Measurements from ENCODE around the gene QTRT2. TPM values are rescaled to one million over a fixed set of nuclear protein-coding genes. Genes with fewer than 3 reads are reported as not detected.

The QTRT2 gene
- total RNA-seq, 1 donor: 22.9 TPM

- TF ChIP-seq, protein P1, sequence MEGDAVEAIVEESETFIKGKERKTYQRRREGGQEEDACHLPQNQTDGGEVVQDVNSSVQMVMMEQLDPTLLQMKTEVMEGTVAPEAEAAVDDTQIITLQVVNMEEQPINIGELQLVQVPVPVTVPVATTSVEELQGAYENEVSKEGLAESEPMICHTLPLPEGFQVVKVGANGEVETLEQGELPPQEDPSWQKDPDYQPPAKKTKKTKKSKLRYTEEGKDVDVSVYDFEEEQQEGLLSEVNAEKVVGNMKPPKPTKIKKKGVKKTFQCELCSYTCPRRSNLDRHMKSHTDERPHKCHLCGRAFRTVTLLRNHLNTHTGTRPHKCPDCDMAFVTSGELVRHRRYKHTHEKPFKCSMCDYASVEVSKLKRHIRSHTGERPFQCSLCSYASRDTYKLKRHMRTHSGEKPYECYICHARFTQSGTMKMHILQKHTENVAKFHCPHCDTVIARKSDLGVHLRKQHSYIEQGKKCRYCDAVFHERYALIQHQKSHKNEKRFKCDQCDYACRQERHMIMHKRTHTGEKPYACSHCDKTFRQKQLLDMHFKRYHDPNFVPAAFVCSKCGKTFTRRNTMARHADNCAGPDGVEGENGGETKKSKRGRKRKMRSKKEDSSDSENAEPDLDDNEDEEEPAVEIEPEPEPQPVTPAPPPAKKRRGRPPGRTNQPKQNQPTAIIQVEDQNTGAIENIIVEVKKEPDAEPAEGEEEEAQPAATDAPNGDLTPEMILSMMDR (IDR thresholded peaks at IDR 0.05; ENCODE audit: insufficient read depth, low read depth, low read length): no peak
- DNase-seq (ENCODE audit: low read depth): no peak
- no peak overlapping the region for H3K4me3 ChIP-seq (ENCODE audit: low read depth, low read length)
Observed at GRCh38 chr3:114076711-114077110, 20.2 kb downstream of the QTRT2 start.

DNA sequence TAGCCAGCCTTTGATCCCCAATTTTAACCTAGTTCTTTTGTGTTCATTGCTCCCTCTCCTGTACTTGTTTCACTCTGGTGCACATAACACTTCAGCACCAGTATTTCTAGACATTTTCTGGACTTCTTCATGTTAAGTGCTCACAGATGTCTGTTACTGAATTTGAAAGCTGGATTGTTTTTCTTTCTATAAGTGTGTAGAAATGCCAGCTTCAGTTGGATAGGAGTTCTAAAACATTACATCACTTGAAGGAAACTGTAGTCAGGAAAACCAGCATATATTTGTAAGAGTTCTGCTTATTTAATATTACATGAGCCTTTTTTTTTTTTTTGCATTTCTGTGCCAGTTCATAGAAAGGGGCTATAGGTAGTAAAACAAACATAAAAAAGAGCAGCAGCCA is 21.6 kb downstream of the QTRT2 start:
- H3K4me3 ChIP-seq (ENCODE audit: low read depth, low read length): no peak overlapping the region
- TF ChIP-seq, protein P1 (IDR thresholded peaks at IDR 0.05; ENCODE audit: insufficient read depth, low read depth, low read length): no peak
- no peak for DNase-seq (ENCODE audit: low read depth)

DNA sequence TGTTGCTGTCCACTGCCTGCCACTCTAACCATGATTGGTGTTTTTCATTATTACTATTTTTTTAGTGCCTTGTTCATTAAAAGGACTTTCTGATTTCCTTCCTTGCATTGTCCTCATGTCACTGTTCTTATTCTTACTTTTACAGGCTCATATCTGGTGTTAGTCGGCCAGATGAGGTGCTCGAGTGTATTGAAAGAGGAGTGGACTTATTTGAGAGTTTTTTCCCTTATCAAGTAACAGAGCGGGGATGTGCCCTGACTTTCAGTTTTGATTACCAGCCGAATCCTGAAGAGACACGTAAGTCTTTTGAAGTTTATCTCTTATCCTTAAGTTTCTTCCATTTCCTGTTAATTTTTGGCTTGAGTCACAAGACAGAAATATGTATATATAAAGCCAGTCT is 23.2 kb downstream of the QTRT2 start:
- peak overlapping the region; percentile 2 for H3K4me3 ChIP-seq (ENCODE audit: low read depth, low read length)
- TF ChIP-seq, protein P1 (IDR thresholded peaks at IDR 0.05; ENCODE audit: insufficient read depth, low read depth, low read length): no peak
- DNase-seq (ENCODE audit: low read depth): peak; percentile 65

- DNase-seq (ENCODE audit: low read depth): no peak
- TF ChIP-seq, protein P1 (IDR thresholded peaks at IDR 0.05; ENCODE audit: insufficient read depth, low read depth, low read length): no peak
- no peak overlapping the region for H3K4me3 ChIP-seq (ENCODE audit: low read depth, low read length)
Observed at GRCh38 chr3:114080201-114080600, 23.7 kb downstream of the QTRT2 start.

GRCh38 chr3:114081037-114081436 is 24.5 kb downstream of the QTRT2 start:
- no peak overlapping the region for H3K4me3 ChIP-seq (ENCODE audit: low read depth, low read length)
- DNase-seq (ENCODE audit: low read depth): no peak
- TF ChIP-seq, protein P1 (IDR thresholded peaks at IDR 0.05; ENCODE audit: insufficient read depth, low read depth, low read length): no peak

- no peak overlapping the region for H3K4me3 ChIP-seq (ENCODE audit: low read depth, low read length)
- TF ChIP-seq, protein P1 (IDR thresholded peaks at IDR 0.05; ENCODE audit: insufficient read depth, low read depth, low read length): no peak
- no peak for DNase-seq (ENCODE audit: low read depth)
Observed at GRCh38 chr3:114083112-114083511, 26.6 kb downstream of the QTRT2 start.

GRCh38 chr3:114086356-114086755 is 29.8 kb downstream of the QTRT2 start:
- DNase-seq (ENCODE audit: low read depth): no peak
- TF ChIP-seq, protein P1 (IDR thresholded peaks at IDR 0.05; ENCODE audit: insufficient read depth, low read depth, low read length): no peak
- no peak overlapping the region for H3K4me3 ChIP-seq (ENCODE audit: low read depth, low read length)

Measured in fibroblast of villous mesenchyme (primary cell).